Mesothelial cell of epicardium (in vitro differentiated cells): Measurements from ENCODE around the gene MAGI1. TPM values are rescaled to one million over a fixed set of nuclear protein-coding genes. Genes with fewer than 3 reads are reported as not detected.

Experiments
- DNase-seq, 2 experiments: peaks; one replicate each; pipeline ENCODE4 v3.0.0; 2021; ENCODE audit warnings: low spot score in 2 of 2; ENCODE audit not compliant: unreplicated experiment in 2 of 2
- H3K27ac Mint-ChIP-seq: 2 replicates; pipeline ENCODE4 v1.8.0; 2021; ENCODE audit warnings: mixed read lengths
- H3K27me3 Mint-ChIP-seq: 2 replicates; pipeline ENCODE4 v1.8.0; 2021; ENCODE audit warnings: low read depth, mixed read lengths
- H3K36me3 Mint-ChIP-seq: 2 replicates; pipeline ENCODE4 v1.8.0; 2021; ENCODE audit warnings: mixed read lengths
- H3K4me1 Mint-ChIP-seq: 2 replicates; pipeline ENCODE4 v1.8.0; 2021; ENCODE audit warnings: mixed read lengths
- H3K4me3 Mint-ChIP-seq: 2 replicates; pipeline ENCODE4 v1.8.0; 2021; ENCODE audit warnings: mild to moderate bottlenecking, moderate library complexity, mixed read lengths
- H3K9me3 Mint-ChIP-seq: 2 replicates; pipeline ENCODE4 v1.8.0; 2021; ENCODE audit warnings: mixed read lengths
- CTCF ChIP-seq: fragments of 200-600 bp; sonication (generic); IDR thresholded peaks from one replicate; pipeline ENCODE4 v1.5.0; 2021; ENCODE audit warnings: antibody characterized with exemption; ENCODE audit not compliant: unreplicated experiment
- total RNA-seq: library from RNA; stranded (reverse); gene quantifications from 3 replicates; pipeline ENCODE4 v1.2.1, GENCODE V29; 2021

The MAGI1 gene
- total RNA-seq, 1 donor from 2014 or later = 65.6 TPM

- Mint-ChIP-seq H3K27me3 (no peaks in the 10 kb centered on the region), H3K27ac (peak overlapping the region; percentile 41)
These were observed 243.6 kb downstream of the MAGI1 start for GRCh38 chr3:65795166-65795565.

GRCh38 chr3:65793495-65794200 lies 245.1 kb downstream of the MAGI1 start:
- TF ChIP-seq CTCF = no peak
- Mint-ChIP-seq H3K4me1 (peaks cover 23% of the 10 kb centered on the region), H3K27ac (peak overlapping the region; percentile 63), H3K9me3 (no peaks in the 10 kb centered on the region), H3K27me3 (no peaks in the 10 kb centered on the region), H3K4me3 (no peak overlapping the region), H3K36me3 (no peaks in the 10 kb centered on the region)
- DNase-seq = no peak

More at GRCh38 chr3:65795166-65795565, 243.6 kb downstream of the MAGI1 start:
- Mint-ChIP-seq H3K4me1 (peaks cover 23% of the 10 kb centered on the region), H3K9me3 (no peaks in the 10 kb centered on the region), H3K4me3 (no peak overlapping the region), H3K36me3 (no peaks in the 10 kb centered on the region)
- no peak for TF ChIP-seq CTCF
- no peak for DNase-seq

GRCh38 chr3:65788461-65788860 lies 250.3 kb downstream of the MAGI1 start:
- Mint-ChIP-seq H3K4me3 (no peak overlapping the region), H3K9me3 (no peaks in the 10 kb centered on the region), H3K27ac (no peak overlapping the region), H3K4me1 (peaks cover 24% of the 10 kb centered on the region), H3K27me3 (no peaks in the 10 kb centered on the region), H3K36me3 (no peaks in the 10 kb centered on the region)
- DNase-seq = no peak
- no peak for TF ChIP-seq CTCF

GRCh38 chr3:65787827-65788226 lies 250.9 kb downstream of the MAGI1 start:
- TF ChIP-seq CTCF = no peak
- peak overlapping the region; percentile 19 for H3K27ac Mint-ChIP-seq
- H3K4me3 Mint-ChIP-seq = no peak overlapping the region
- no peaks in the 10 kb centered on the region for H3K36me3 Mint-ChIP-seq
- no peaks in the 10 kb centered on the region for H3K9me3 Mint-ChIP-seq
- H3K27me3 Mint-ChIP-seq = no peaks in the 10 kb centered on the region
- DNase-seq = no peak
- peaks cover 18% of the 10 kb centered on the region for H3K4me1 Mint-ChIP-seq

- TF ChIP-seq CTCF = no peak
- no peak overlapping the region for H3K4me3 Mint-ChIP-seq
- no peak for DNase-seq
- H3K9me3 Mint-ChIP-seq = no peaks in the 10 kb centered on the region
- H3K27ac Mint-ChIP-seq = peak overlapping the region; percentile 19
- peaks cover 15% of the 10 kb centered on the region for H3K4me1 Mint-ChIP-seq
- H3K27me3 Mint-ChIP-seq = no peaks in the 10 kb centered on the region
- H3K36me3 Mint-ChIP-seq = no peaks in the 10 kb centered on the region
These were observed 251.4 kb downstream of the MAGI1 start for GRCh38 chr3:65787340-65787739.
